Colon (tissue), 2 donors: ENCODE results near the gene RIMS4.

Experiments used
- FAIRE-seq: peaks from 2 replicates; lab custom pipeline; 2012; peaks lifted over from hg19 to GRCh38; lab: Jason Lieb, UNC
- donor health status: control.
- donor health status: control.

Gene RIMS4

GRCh38 chr20:44739942-44740341, 70.4 kb downstream of the RIMS4 start:
- FAIRE-seq: no peak

DNA sequence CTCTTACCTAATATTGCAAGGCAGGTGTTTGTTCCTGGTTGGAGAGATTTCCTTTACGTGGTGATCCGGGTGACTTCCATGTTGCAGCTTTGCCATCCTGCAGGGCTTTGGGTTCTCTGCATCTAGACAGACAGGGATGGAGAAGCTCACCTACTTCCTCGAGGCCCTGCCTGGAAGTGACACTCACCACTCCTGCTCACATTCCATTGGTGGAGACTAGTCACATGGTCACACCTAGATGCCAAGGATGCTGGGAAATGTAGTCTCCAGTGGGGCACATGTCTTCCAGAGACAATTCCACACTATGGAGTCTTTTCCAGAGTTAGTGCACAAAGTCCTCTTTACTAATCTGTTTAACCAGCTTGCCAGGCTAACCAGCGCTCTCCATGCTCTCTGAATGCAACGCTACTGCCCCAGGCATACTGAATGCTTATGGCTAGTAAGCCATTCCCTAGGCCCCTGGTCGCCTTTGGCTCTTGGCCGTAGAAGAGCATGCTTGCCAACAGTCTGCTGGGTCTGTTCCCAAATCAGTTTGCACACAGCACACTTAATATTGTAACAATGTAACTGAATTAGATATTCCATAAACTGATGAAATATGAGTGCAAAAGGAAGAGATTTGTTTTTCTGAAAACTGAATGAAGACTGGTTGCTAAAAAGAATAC, 71.4 kb downstream of the RIMS4 start:
- FAIRE-seq: no peak

DNA sequence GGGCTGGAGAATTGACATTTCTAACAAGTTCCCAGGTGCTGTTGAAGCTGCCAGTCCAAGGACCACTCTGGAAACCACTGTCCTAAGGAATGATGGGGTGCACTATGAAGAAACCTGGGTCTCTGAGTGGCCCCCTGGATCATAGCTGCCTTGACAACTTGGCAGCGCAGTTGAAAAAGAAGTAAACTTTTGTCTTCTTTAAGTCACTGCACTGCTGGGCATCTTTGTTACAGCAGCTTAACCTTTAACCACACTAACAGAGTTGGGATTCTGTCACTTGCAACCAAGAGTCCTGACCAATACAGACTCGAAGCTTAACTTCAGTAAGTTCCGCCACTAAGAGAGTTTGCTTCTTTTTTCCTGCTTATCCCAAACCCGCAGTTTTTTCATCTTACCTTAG, 73.2 kb downstream of the RIMS4 start:
- FAIRE-seq: no peak

GRCh38 chr20:44736170-44737021, 74.0 kb downstream of the RIMS4 start:
- FAIRE-seq: no peak

DNA sequence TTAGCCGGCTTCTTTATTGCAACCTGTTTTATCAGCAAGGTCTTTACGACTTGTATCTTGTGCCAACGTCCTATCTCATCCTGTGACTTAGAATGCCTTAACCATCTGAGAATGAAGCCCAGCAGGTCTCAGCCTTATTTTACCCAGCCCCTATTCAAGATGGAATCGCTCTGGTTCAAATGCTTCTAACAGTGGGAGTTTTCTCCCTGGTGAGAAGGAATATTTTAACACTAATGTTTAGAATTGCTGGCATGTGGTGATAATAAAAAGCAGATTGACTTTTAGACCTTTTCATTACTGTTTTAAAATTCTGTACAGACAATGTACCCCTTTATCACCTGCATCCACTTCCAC, 74.6 kb downstream of the RIMS4 start:
- no peak for FAIRE-seq

- FAIRE-seq: no peak
Observed at GRCh38 chr20:44734938-44735337, 75.4 kb downstream of the RIMS4 start.

GRCh38 chr20:44733341-44734069, 76.8 kb downstream of the RIMS4 start:
- FAIRE-seq: no peak

- FAIRE-seq: no peak
Observed at GRCh38 chr20:44732327-44732726, 78.0 kb downstream of the RIMS4 start.

GRCh38 chr20:44731657-44732056, 78.7 kb downstream of the RIMS4 start:
- FAIRE-seq: no peak

DNA sequence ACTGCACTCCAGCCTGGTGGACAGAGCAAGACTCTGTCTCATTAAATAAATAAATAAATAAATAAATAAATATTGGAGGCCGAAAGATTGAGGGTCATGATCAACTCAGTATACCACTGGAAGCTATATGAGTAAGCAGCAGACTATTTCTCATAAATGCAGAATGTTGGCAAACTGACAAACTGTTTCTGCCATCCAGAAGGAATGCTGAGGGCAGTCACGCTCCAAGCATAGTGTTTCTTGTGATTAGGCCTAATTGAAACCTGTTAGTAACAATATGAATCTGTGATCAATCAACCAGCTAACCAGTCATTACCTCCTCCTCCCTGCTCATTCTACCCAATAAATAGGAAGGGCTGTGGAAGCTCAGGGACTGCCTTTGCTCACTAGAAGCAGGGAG, 79.9 kb downstream of the RIMS4 start:
- FAIRE-seq: no peak

DNA sequence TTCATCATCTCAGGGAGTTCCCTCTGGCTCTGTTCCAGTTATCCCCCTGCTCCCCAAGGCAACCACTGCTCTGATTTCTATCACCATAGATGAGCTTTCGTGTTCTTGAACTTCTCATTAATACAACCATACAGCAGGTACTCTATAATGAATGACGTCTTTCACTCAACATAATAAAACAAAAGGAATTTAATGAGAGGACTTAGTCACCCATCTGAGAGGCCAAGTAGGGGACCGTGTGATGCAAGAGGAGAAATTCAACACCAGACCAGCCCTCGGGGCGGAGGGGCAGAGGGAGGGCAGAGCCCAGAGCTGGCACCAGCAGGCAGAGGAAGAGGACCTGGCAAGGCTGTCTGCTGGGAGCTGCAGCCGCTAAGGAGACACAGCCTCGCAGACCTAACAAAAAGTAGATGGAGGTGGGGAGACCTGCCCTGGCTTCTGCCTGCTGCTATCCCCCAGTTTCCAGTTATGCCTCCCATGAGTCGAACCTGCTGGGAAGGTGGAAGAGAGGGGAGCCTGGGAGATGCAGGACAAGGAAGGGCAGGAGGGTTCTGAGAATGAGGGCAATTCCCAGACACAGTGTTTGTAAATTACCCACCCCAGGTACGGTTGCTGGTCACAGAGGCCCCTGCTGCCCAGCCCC, 81.4 kb downstream of the RIMS4 start:
- FAIRE-seq: no peak

DNA sequence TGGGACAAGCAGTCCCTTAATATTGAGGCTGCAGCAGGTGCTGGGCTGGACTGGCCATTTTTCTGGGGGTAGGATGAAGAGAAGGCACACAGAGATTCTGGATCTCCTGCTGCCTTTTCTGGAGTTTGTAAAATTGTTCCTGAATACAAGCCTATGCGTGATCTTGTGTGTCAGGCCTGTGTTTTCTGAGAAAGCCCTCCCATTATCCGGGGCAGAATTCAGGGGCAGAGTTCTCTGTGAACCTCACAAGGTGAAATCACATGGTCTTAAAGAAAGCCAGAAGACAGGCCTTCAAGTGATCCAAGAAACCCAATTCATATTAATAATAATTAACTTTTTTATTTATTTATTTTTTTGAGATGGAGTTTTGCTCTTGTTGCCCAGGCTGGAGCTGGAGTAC, 82.7 kb downstream of the RIMS4 start:
- no peak for FAIRE-seq

DNA sequence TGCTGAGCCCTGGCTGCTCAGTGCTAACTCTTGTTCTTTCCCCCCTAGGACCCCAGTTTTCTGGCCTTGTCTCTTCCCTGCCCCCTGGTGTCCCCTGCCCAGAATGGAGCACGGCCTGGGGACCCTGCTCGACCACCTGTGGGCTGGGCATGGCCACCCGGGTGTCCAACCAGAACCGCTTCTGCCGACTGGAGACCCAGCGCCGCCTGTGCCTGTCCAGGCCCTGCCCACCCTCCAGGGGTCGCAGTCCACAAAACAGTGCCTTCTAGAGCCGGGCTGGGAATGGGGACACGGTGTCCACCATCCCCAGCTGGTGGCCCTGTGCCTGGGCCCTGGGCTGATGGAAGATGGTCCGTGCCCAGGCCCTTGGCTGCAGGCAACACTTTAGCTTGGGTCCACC, 83.3 kb downstream of the RIMS4 start:
- no peak for FAIRE-seq

GRCh38 chr20:44725837-44726236, 84.5 kb downstream of the RIMS4 start:
- no peak for FAIRE-seq

- FAIRE-seq: no peak
Observed at GRCh38 chr20:44724423-44725091, 85.8 kb downstream of the RIMS4 start.

GRCh38 chr20:44723798-44724362, 86.5 kb downstream of the RIMS4 start:
- FAIRE-seq: no peak

DNA sequence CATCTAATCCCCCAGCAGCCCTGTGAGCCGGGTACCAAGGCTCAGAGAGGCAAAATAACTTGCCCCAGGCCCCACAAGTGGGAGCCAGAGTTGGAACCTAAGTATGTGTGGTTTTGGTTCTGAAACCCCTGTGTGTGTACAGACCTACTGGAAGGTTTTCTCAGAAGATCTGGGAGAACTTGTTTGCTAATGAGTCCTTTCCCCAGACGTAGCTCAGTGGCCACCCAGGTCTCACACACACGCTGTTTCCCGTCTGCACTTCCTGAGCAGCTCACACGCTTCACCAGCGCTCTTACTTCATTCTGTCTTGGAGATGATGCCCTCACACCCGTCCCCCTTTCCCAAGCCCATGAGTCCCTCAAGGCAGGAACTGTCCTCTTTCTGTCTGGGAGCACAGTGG, 87.0 kb downstream of the RIMS4 start:
- no peak for FAIRE-seq

DNA sequence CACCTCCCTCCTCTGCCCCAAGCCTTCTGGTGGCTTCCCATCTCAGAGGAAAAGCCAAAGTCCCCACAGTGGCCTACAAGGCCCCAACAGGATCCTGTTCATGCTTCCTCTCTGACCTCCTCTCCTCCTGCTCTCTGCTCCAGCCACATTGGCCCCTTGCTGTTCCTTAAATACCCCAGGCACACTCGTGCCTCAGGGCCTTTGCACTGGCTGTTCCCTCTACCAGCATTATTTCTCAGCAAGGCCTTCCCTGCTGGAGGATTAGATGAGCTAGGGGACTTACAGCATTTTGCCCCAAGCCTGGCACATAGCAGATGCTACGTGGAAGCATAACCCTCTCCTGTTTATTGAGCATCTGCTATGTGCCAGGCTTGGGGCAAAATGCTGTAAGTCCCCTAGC, 87.4 kb downstream of the RIMS4 start:
- no peak for FAIRE-seq

DNA sequence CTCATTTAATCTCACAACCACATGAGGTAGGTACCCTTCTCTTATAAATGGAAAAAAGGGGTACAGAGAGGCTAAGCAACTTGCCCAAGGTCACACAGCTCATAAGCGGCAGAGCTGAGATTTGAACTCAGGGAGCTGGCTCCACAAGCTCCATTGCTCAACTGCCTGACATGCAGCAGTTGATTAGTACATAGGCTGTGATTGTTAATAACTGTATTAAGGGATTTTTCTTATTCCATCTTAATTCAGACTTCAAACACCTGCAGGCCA, 88.6 kb downstream of the RIMS4 start:
- no peak for FAIRE-seq

DNA sequence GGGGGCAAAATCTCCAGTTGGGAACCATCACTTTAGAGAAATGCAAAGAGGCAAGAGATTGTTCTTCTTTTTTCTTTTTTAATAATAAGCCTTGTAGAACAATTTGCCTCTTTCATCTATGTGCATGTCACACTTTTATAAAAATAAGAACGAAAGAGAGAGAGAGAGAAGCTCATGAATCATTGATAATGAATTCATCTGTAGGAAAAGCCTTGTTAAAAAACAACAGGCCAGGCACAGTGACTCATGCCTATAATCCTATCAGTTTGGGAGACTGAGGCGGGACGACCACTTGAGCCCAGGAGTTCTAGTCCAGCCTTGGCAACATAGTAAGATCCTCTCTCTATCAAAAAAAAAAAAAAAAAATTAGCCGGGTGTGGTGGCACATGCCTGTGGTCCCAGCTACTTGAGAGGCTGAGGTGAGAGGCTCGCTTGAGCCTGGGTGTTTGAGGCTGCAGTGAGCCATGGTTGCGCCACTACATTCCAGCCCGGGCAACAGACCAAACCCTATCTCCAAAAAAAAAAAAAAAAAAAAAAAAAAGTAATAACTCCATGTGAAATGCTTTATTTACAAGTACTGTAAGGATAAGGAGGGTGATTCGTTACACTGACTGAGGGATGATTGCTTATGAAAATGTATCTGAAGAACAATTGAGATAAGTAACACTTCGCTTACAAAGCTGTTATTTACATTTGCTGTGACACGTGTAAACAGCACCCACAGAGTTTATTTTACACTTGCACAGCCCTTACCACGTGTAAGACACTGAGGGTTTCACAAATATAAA, 89.2 kb downstream of the RIMS4 start:
- FAIRE-seq: no peak

DNA sequence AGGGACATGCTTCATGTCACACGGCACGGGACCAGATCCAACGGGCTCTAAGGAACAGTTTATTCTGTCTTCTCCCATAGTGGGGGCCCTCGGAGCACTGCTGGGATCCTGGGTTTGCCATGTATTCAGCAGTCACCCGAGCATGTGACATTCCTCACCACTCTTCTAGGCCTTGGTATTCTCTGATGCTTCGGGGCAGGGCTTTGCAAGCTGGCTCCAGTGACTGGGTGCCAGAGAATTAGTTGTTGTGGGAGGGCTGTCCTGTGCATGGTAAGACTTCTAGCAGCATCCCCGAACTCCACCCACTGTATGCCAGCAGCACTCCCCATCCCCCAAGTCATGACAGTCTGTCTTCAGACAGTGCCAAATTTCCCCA, 89.7 kb downstream of the RIMS4 start:
- no peak for FAIRE-seq
